HG03159 (cell line): Measurements from ENCODE around the gene GTF2H2C.
"Not testable (repeated sequence)": the region's sequence is repeated elsewhere in the genome, so short reads cannot be mapped to it uniquely, and the experiment has no call there.

Source experiments
- ATAC-seq: cut with Tn5 transposase; IDR thresholded peaks from one replicate; pipeline ENCODE4 v1.9.1; 2021; ENCODE audit warnings: mild to moderate bottlenecking, moderate library complexity; ENCODE audit not compliant: unreplicated experiment

GTF2H2C gene

GRCh38 chr5:69560587-69561431 is 818 bp downstream of the GTF2H2C start:
- not testable (repeated sequence) for ATAC-seq

GRCh38 chr5:69566172-69566571 is 6.2 kb downstream of the GTF2H2C start:
- ATAC-seq = not testable (repeated sequence)

DNA sequence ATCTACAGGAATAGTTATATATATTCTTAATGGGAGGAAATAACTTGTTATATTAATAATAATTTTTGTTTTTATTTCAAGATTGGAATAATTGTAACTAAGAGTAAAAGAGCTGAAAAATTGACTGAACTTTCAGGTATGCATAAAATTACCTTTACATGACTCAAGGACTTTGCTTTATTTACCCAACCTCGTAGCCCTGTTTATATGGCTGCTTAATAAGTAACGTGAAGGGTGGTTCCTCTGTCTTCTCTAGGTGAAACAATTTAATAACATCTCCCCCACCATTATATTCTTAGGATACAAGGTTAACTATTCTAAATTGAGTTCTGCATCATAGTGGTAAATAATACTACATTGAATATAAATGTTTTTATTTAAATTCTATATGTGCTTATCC is 8.1 kb downstream of the GTF2H2C start:
- ATAC-seq = not testable (repeated sequence)

GRCh38 chr5:69583356-69583755 is 23.4 kb downstream of the GTF2H2C start:
- not testable (repeated sequence) for ATAC-seq

DNA sequence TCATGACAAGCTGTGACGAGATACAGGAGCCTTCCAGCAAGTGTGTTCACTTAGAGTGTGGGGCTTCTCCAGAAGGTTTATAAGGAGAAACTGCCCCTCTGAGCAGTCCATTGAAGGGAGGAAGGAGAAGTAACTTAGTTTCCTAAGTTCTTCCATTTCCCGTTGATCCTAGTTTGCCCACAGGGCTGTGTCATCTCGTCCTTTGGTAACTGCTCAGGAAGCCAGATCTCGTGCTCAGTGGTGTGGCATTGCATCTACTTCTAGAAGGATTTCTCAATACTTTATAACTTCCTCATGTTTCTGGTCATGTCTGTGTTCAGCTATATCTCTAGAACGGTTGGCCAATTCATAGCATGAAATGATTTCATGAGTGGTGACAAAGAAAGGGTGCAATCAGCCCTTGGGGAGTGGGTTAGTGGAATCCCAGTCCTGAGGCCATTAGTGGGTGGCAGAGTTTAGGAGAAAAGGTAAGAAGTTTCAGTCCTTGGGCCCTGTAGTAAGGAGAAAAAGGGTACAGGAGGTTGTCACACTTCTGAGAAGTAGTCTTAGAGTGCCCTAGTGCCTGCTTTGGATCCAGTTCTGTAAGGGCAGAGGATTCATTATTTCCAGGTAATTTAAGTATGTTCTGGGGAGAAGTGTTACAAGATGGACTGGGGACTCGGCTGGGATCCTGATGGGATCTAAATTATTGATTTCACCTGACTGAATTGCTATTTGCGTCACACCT is 36.3 kb downstream of the GTF2H2C start:
- not testable (repeated sequence) for ATAC-seq

DNA sequence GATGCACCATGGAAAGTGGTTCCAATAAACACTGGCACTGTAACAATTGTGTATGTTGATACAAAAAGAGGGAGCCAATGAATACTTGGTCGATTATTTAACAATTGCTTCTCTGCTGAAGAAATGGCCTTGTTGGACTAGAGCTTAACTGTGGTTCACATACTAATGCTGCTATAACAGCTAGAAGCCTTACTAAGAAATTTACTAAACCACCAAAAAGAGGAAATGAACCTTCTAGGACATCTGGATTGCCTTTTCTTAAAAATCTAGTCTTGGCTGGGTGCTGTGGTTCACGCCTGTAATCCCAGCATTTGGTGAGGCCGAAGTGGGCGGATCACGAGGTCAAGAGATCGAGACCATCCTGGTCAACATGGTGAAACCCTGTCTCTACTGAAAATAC is 42.0 kb downstream of the GTF2H2C start:
- peak; percentile 88 for ATAC-seq

DNA sequence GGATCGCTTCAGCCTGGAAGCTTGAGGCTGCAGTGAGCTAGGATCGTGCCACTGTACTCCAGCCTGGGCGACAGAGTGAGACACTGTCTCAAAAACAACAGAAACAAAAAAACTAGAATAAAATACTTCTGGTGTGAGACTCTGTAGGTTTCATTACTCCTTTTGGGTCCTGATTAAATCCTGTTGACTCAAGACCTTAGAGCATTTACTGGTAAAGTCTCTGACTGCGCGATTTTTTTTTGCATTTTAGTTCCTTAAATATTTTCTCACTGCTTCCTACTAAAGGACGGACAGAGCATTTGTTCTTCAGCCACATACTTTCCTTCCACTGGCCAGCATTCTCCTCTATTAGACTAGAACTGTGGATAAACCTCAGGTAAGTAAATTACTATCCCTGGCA is 46.8 kb downstream of the GTF2H2C start:
- not testable (repeated sequence) for ATAC-seq

GRCh38 chr5:69607750-69608149 is 47.8 kb downstream of the GTF2H2C start:
- not testable (repeated sequence) for ATAC-seq

DNA sequence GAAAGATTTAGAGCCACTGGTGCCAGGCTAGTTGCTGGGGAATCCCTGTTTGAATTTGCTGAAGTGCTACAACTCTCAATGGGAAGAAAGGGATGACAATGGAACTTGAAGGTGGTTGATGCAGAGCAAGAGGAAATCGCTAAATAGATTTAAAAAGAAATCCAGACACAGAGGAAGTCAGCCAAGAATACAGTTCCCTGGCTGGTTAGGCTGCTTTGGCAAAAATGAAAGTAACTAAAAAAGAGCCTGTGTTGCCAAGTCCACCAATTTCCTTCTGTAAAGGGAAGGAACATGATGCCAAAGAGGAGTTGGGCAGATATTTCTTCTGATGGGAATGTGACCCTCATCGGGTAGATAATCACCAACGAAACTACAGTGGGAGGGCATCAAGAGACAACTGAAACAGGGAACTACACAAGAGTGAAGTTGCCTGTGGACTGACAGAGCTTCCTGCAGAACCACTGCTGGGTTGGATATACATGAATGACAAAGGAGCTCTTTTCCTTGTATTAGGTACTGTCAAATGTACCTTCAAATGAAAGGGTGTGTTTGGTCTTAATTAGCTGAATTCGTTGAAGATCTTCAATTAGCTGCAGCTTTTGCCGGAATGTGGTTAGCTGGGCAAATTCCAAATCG is 49.0 kb downstream of the GTF2H2C start:
- not testable (repeated sequence) for ATAC-seq

GRCh38 chr5:69614843-69615242 is 54.9 kb downstream of the GTF2H2C start:
- not testable (repeated sequence) for ATAC-seq

GRCh38 chr5:69631879-69632278 is 71.9 kb downstream of the GTF2H2C start:
- not testable (repeated sequence) for ATAC-seq
